ENCODE results near the gene MACF1. TPM values are rescaled to one million over a fixed set of nuclear protein-coding genes. Genes with fewer than 3 reads are reported as not detected.

The MACF1 gene
- total RNA-seq, 1 donor from 2014 or later, result 694 TPM

DNA sequence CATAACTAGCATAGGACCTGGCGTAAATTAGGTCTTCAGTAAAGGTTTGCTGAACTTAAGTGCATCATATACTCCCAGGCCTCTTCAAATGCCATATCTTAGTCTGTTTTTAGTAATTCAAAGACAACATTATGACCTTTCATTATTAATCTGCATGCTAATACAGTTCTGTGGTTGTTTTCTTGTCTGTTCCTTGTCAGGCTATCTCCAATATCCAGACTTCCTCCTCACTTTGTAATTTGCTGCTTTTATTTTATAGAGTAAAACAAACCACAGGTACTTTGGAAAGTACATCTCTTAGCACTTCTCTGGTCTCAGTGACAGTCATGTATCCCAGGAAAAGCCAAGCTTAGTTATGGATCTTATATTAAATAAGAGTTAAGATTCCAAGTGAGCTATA, 221.9 kb downstream of the MACF1 start:
- FAIRE-seq, result no peak

DNA sequence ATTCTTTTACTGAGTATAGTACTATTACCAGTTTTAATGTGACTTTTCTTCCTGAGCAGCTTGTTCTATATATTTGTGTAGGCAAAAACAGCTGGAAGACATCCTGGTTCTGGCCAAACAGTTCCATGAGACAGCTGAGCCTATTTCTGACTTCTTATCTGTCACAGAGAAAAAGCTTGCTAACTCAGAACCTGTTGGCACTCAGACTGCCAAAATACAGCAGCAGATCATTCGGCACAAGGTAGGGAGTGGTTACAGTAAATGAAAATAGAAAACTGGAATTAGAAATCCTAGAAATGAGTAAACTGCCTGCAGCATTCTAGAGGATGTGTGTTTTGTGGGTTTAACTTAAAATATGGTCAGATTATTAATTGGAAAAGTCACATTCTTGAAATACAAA, 222.9 kb downstream of the MACF1 start:
- Histone ChIP-seq H4K20me1 (ENCODE audit: insufficient read depth, low read length) (peaks cover 39% of the 10 kb centered on the region), H3K27me3 (ENCODE audit: insufficient read depth, low read length) (no peaks in the 10 kb centered on the region), H3K4me3 (ENCODE audit: insufficient read depth, low read depth, low read length) (no peak overlapping the region), H2AFZ (ENCODE audit: low read depth, low read length) (no peak overlapping the region), H3K27ac (ENCODE audit: low read depth, low read length) (no peak overlapping the region), H3K4me2 (ENCODE audit: low read length) (no peak overlapping the region), H3K79me2 (ENCODE audit: insufficient read depth, low read length) (peaks cover 60% of the 10 kb centered on the region), H3K9ac (ENCODE audit: low read length) (no peak overlapping the region), H3K9me3 (ENCODE audit: insufficient read depth, low read depth, low read length) (no peaks in the 10 kb centered on the region), H3K4me1 (ENCODE audit: insufficient read depth, low read length) (peaks cover 9% of the 10 kb centered on the region), H3K36me3 (ENCODE audit: insufficient read depth, low read length) (peaks cover 89% of the 10 kb centered on the region)
- no peaks in the 10 kb centered on the region for H3K9me3 Mint-ChIP-seq (ENCODE audit: unreplicated experiment)
- peak overlapping the region; percentile 12 for H3K4me3 Mint-ChIP-seq (ENCODE audit: unreplicated experiment)
- no peak for FAIRE-seq
- peaks cover 43% of the 10 kb centered on the region for H3K36me3 Mint-ChIP-seq (ENCODE audit: low read depth, unreplicated experiment)
- no peak for TF ChIP-seq EZH2 (IDR thresholded peaks at IDR 0.05; ENCODE audit: insufficient read depth, low read length)
- TF ChIP-seq, protein P1, sequence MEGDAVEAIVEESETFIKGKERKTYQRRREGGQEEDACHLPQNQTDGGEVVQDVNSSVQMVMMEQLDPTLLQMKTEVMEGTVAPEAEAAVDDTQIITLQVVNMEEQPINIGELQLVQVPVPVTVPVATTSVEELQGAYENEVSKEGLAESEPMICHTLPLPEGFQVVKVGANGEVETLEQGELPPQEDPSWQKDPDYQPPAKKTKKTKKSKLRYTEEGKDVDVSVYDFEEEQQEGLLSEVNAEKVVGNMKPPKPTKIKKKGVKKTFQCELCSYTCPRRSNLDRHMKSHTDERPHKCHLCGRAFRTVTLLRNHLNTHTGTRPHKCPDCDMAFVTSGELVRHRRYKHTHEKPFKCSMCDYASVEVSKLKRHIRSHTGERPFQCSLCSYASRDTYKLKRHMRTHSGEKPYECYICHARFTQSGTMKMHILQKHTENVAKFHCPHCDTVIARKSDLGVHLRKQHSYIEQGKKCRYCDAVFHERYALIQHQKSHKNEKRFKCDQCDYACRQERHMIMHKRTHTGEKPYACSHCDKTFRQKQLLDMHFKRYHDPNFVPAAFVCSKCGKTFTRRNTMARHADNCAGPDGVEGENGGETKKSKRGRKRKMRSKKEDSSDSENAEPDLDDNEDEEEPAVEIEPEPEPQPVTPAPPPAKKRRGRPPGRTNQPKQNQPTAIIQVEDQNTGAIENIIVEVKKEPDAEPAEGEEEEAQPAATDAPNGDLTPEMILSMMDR (IDR thresholded peaks at IDR 0.05; ENCODE audit: insufficient read depth, low read depth, low read length), result no peak
- H3K4me1 Mint-ChIP-seq (ENCODE audit: low read depth, unreplicated experiment), result peaks cover 42% of the 10 kb centered on the region
- DNase-seq (ENCODE audit: low read depth), result no peak
- no peak overlapping the region for H3K27ac Mint-ChIP-seq (ENCODE audit: unreplicated experiment)
- no peaks in the 10 kb centered on the region for H3K27me3 Mint-ChIP-seq (ENCODE audit: low read depth, unreplicated experiment)

More for the DNA sequence above, 221.9 kb downstream of the MACF1 start:
- Histone ChIP-seq H4K20me1 (ENCODE audit: insufficient read depth, low read length) (peaks cover 44% of the 10 kb centered on the region), H3K9me3 (ENCODE audit: insufficient read depth, low read depth, low read length) (no peaks in the 10 kb centered on the region), H3K9ac (ENCODE audit: low read length) (no peak overlapping the region), H3K4me1 (ENCODE audit: insufficient read depth, low read length) (no peaks in the 10 kb centered on the region), H3K27me3 (ENCODE audit: insufficient read depth, low read length) (no peaks in the 10 kb centered on the region), H2AFZ (ENCODE audit: low read depth, low read length) (no peak overlapping the region), H3K79me2 (ENCODE audit: insufficient read depth, low read length) (peaks cover 65% of the 10 kb centered on the region), H3K4me2 (ENCODE audit: low read length) (no peak overlapping the region), H3K4me3 (ENCODE audit: insufficient read depth, low read depth, low read length) (no peak overlapping the region), H3K36me3 (ENCODE audit: insufficient read depth, low read length) (peaks cover 87% of the 10 kb centered on the region), H3K27ac (ENCODE audit: low read depth, low read length) (no peak overlapping the region)
- H3K27me3 Mint-ChIP-seq (ENCODE audit: low read depth, unreplicated experiment), result no peaks in the 10 kb centered on the region
- no peak for TF ChIP-seq EZH2 (IDR thresholded peaks at IDR 0.05; ENCODE audit: insufficient read depth, low read length)
- TF ChIP-seq, protein P1 (IDR thresholded peaks at IDR 0.05; ENCODE audit: insufficient read depth, low read depth, low read length), result no peak
- H3K4me3 Mint-ChIP-seq (ENCODE audit: unreplicated experiment), result no peak overlapping the region
- H3K27ac Mint-ChIP-seq (ENCODE audit: unreplicated experiment), result no peak overlapping the region
- H3K9me3 Mint-ChIP-seq (ENCODE audit: unreplicated experiment), result no peaks in the 10 kb centered on the region
- H3K4me1 Mint-ChIP-seq (ENCODE audit: low read depth, unreplicated experiment), result peaks cover 34% of the 10 kb centered on the region
- H3K36me3 Mint-ChIP-seq (ENCODE audit: low read depth, unreplicated experiment), result peaks cover 42% of the 10 kb centered on the region
- no peak for DNase-seq (ENCODE audit: low read depth)

DNA sequence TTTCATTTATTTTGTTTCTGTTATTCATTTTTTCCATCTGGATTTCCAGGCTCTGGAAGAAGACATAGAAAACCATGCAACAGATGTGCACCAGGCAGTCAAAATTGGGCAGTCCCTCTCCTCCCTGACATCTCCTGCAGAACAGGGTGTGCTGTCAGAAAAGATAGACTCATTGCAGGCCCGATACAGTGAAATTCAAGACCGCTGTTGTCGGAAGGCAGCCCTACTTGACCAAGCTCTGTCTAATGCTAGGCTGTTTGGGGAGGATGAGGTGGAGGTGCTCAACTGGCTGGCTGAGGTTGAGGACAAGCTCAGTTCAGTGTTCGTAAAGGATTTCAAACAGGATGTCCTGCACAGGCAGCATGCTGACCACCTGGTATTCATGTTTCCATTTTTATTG, 223.4 kb downstream of the MACF1 start:
- Histone ChIP-seq H3K4me3 (ENCODE audit: insufficient read depth, low read depth, low read length) (no peak overlapping the region), H3K4me1 (ENCODE audit: insufficient read depth, low read length) (peaks cover 11% of the 10 kb centered on the region), H3K9ac (ENCODE audit: low read length) (no peak overlapping the region), H3K9me3 (ENCODE audit: insufficient read depth, low read depth, low read length) (no peaks in the 10 kb centered on the region), H3K36me3 (ENCODE audit: insufficient read depth, low read length) (peaks cover 88% of the 10 kb centered on the region), H2AFZ (ENCODE audit: low read depth, low read length) (no peak overlapping the region), H3K4me2 (ENCODE audit: low read length) (no peak overlapping the region), H3K79me2 (ENCODE audit: insufficient read depth, low read length) (peaks cover 60% of the 10 kb centered on the region), H3K27ac (ENCODE audit: low read depth, low read length) (no peak overlapping the region), H3K27me3 (ENCODE audit: insufficient read depth, low read length) (no peaks in the 10 kb centered on the region), H4K20me1 (ENCODE audit: insufficient read depth, low read length) (peaks cover 34% of the 10 kb centered on the region)
- Mint-ChIP-seq H3K27me3 (ENCODE audit: low read depth, unreplicated experiment) (no peaks in the 10 kb centered on the region), H3K27ac (ENCODE audit: unreplicated experiment) (no peak overlapping the region), H3K36me3 (ENCODE audit: low read depth, unreplicated experiment) (peaks cover 42% of the 10 kb centered on the region), H3K4me3 (ENCODE audit: unreplicated experiment) (no peak overlapping the region), H3K4me1 (ENCODE audit: low read depth, unreplicated experiment) (peaks cover 43% of the 10 kb centered on the region), H3K9me3 (ENCODE audit: unreplicated experiment) (no peaks in the 10 kb centered on the region)
- TF ChIP-seq EZH2 (IDR thresholded peaks at IDR 0.05; ENCODE audit: insufficient read depth, low read length), result no peak
- TF ChIP-seq, protein P1 (IDR thresholded peaks at IDR 0.05; ENCODE audit: insufficient read depth, low read depth, low read length), result no peak
- DNase-seq (ENCODE audit: low read depth) (no peak), FAIRE-seq (no peak)
